Measurements from ENCODE around the gene TUT7. TPM values are rescaled to one million over a fixed set of nuclear protein-coding genes. Genes with fewer than 3 reads are reported as not detected.

Gene TUT7
- total RNA-seq, 2 donors from 2014 or later: 22.6 to 23.3 TPM

GRCh38 chr9:86352440-86353077 lies 1.7 kb downstream of the TUT7 start:
- no peak for DNase-seq (ENCODE audit: low spot score)
- intact Hi-C loops (cut with DNase I): no loop called here

- intact Hi-C loops (cut with DNase I): no loop called here
- DNase-seq (ENCODE audit: low spot score): no peak
Measured at GRCh38 chr9:86351880-86352279, 2.3 kb downstream of the TUT7 start.

GRCh38 chr9:86350006-86350760 lies 4.0 kb downstream of the TUT7 start:
- intact Hi-C loops (cut with DNase I): no loop called here
- DNase-seq (ENCODE audit: low spot score): no peak

- no peak for DNase-seq (ENCODE audit: low spot score)
- intact Hi-C loops (cut with DNase I): no loop called here
Measured at GRCh38 chr9:86349271-86349670, 4.9 kb downstream of the TUT7 start.

GRCh38 chr9:86347991-86348390 lies 6.2 kb downstream of the TUT7 start:
- DNase-seq (ENCODE audit: low spot score): no peak
- intact Hi-C loops (cut with DNase I): no loop called here

GRCh38 chr9:86344818-86345217 lies 9.4 kb downstream of the TUT7 start:
- intact Hi-C loops (cut with DNase I): no loop called here

GRCh38 chr9:86342269-86342668 lies 11.9 kb downstream of the TUT7 start:
- intact Hi-C loops (cut with DNase I): no loop called here
- DNase-seq (ENCODE audit: low spot score): no peak

More at GRCh38 chr9:86344818-86345217, 9.4 kb downstream of the TUT7 start:
- no peak for DNase-seq (ENCODE audit: low spot score)

- DNase-seq (ENCODE audit: low spot score): no peak
- intact Hi-C loops (cut with DNase I): no loop called here
Measured at GRCh38 chr9:86341007-86341491, 13.2 kb downstream of the TUT7 start.

GRCh38 chr9:86340356-86341006 lies 13.7 kb downstream of the TUT7 start:
- no peak for DNase-seq (ENCODE audit: low spot score)
- intact Hi-C loops (cut with DNase I): no loop called here

- DNase-seq (ENCODE audit: low spot score): no peak
- intact Hi-C loops (cut with DNase I): no loop called here
Measured at GRCh38 chr9:86337469-86338108, 16.6 kb downstream of the TUT7 start.

GRCh38 chr9:86336058-86336457 lies 18.2 kb downstream of the TUT7 start:
- no peak for DNase-seq (ENCODE audit: low spot score)
- intact Hi-C loops (cut with DNase I): no loop called here

GRCh38 chr9:86333651-86334050 lies 20.6 kb downstream of the TUT7 start:
- intact Hi-C loops (cut with DNase I): no loop called here
- no peak for DNase-seq (ENCODE audit: low spot score)

GRCh38 chr9:86330186-86330585 lies 24.0 kb downstream of the TUT7 start:
- intact Hi-C loops (cut with DNase I): no loop called here
- DNase-seq (ENCODE audit: low spot score): no peak

- DNase-seq (ENCODE audit: low spot score): no peak
- intact Hi-C loops (cut with DNase I): no loop called here
Measured at GRCh38 chr9:86329649-86330048, 24.6 kb downstream of the TUT7 start.

GRCh38 chr9:86328156-86328555 lies 26.1 kb downstream of the TUT7 start:
- no peak for DNase-seq (ENCODE audit: low spot score)
- intact Hi-C loops (cut with DNase I): no loop called here

GRCh38 chr9:86326536-86326935 lies 27.7 kb downstream of the TUT7 start:
- intact Hi-C loops (cut with DNase I): no loop called here

GRCh38 chr9:86324901-86325300 lies 29.3 kb downstream of the TUT7 start:
- no peak for DNase-seq (ENCODE audit: low spot score)
- intact Hi-C loops (cut with DNase I): no loop called here

More at GRCh38 chr9:86326536-86326935, 27.7 kb downstream of the TUT7 start:
- DNase-seq (ENCODE audit: low spot score): no peak

GRCh38 chr9:86324308-86324707 lies 29.9 kb downstream of the TUT7 start:
- intact Hi-C loops (cut with DNase I): no loop called here
- no peak for DNase-seq (ENCODE audit: low spot score)

GRCh38 chr9:86322973-86323644 lies 31.1 kb downstream of the TUT7 start:
- intact Hi-C loops (cut with DNase I): no loop called here
- no peak for DNase-seq (ENCODE audit: low spot score)

All from posterior vena cava (tissue), 2 donors.